Sigmoid colon (tissue), 4 donors: ENCODE data around the gene C1QTNF9.

Experiments used
- CTCF ChIP-seq, 4 experiments: fragments of 450-650 bp in 3 of 4; fragments of 200-600 bp in 1 of 4; IDR thresholded peaks; one replicate each; pipeline ENCODE4 v1.5.1; 2016 to 2019; ENCODE audit warnings: antibody characterized with exemption in 4 of 4, mild to moderate bottlenecking in 3 of 4, moderate library complexity in 2 of 4
- POLR2A ChIP-seq, 2 donors: fragments of 450-650 bp; IDR thresholded peaks; one replicate each; pipeline ENCODE4 v1.6.1; 2016; ENCODE audit warnings: antibody characterized with exemption in 2 of 2, mild to moderate bottlenecking in 2 of 2, moderate library complexity in 2 of 2
- POLR2AphosphoS5 ChIP-seq, 4 donors: sonication (generic); formaldehyde crosslinking; IDR thresholded peaks; one replicate each; pipeline ENCODE4 v1.6.1; 2017; ENCODE audit warnings: antibody characterized with exemption in 4 of 4

- TF ChIP-seq CTCF (IDR thresholded peaks at IDR 0.05) (no peak), POLR2A (IDR thresholded peaks at IDR 0.05) (no peak), POLR2AphosphoS5 (IDR thresholded peaks at IDR 0.05) (no peak)
These were observed 4.8 kb upstream of the C1QTNF9 start for GRCh38 chr13:24304620-24305019.
